ENCODE data around the gene FUBP3.

- TF ChIP-seq CTCF (conservative IDR thresholded peaks at IDR 0.05; ENCODE audit: low read length) (no peak), EZH2phosphoT487 (IDR thresholded peaks at IDR 0.05; ENCODE audit: borderline replicate concordance) (no peak)
These were observed 75.5 kb downstream of the FUBP3 start for GRCh38 chr9:130654879-130655278.
